ENCODE data around the gene GTF2F2. TPM values are rescaled to one million over a fixed set of nuclear protein-coding genes. Genes with fewer than 3 reads are reported as not detected.

Gene GTF2F2
- total and polyA plus RNA-seq, 9 of the 15 experiments (the other 6 are each of a cell fraction or from before 2014, with no cell fraction given) = 19.7 to 44.8 (median 32.4) TPM

GRCh38 chr13:45119991-45120864, at the start of gene GTF2F2 (continued):
- TF ChIP-seq HCFC1 (IDR thresholded peaks at IDR 0.05; ENCODE audit: low read depth, low read length) = peak; percentile 59; the same call in 1 of the 2 replicates
- TF ChIP-seq KLF13 (tag; IDR thresholded peaks at IDR 0.05; ENCODE audit: borderline replicate concordance, low read depth) = peak; percentile 98; the same call in 1 of the 2 replicates
- TF ChIP-seq SMARCB1 (IDR thresholded peaks at IDR 0.05; ENCODE audit: insufficient read length, low read depth) = no peak
- no peak for TF ChIP-seq PHF21A (IDR thresholded peaks at IDR 0.05; ENCODE audit: borderline replicate concordance, low read depth)
- no peak for TF ChIP-seq TFAM (CRISPR knock-in tag; conservative IDR thresholded peaks at IDR 0.05)
- TF ChIP-seq PHTF2 (CRISPR knock-in tag; IDR thresholded peaks at IDR 0.05) = no peak
- TF ChIP-seq CTBP1 (IDR thresholded peaks at IDR 0.05; ENCODE audit: borderline replicate concordance) = peak; percentile 30; the same call in 1 of the 2 replicates
- TF ChIP-seq NUFIP1 (IDR thresholded peaks at IDR 0.05; ENCODE audit: partially characterized antibody) = no peak
- no peak for TF ChIP-seq NFXL1 (CRISPR knock-in tag; IDR thresholded peaks at IDR 0.05)
- no peak for TF ChIP-seq DMBX1 (CRISPR knock-in tag; IDR thresholded peaks at IDR 0.05; ENCODE audit: borderline replicate concordance)
- no peak for TF ChIP-seq TGIF2 (CRISPR knock-in tag; IDR thresholded peaks at IDR 0.05)
- TF ChIP-seq NR2F6 (CRISPR knock-in tag; IDR thresholded peaks at IDR 0.05) = no peak
- TF ChIP-seq CUX1 (CRISPR knock-in tag; IDR thresholded peaks at IDR 0.05) = no peak
- TF ChIP-seq PTRF (tag; IDR thresholded peaks at IDR 0.05) = no peak
- TF ChIP-seq NR0B1 (IDR thresholded peaks at IDR 0.05; ENCODE audit: partially characterized antibody) = no peak
- TF ChIP-seq CHD2 (IDR thresholded peaks at IDR 0.05; ENCODE audit: low read depth, low read length) = no peak
- TF ChIP-seq ZNF311 (CRISPR knock-in tag; IDR thresholded peaks at IDR 0.05) = no peak
- peak; percentile 30; the same call in 1 of the 2 replicates for TF ChIP-seq MAX (CRISPR knock-in tag; IDR thresholded peaks at IDR 0.05)
- TF ChIP-seq MCM5 (IDR thresholded peaks at IDR 0.05; ENCODE audit: low read depth) = no peak
- TF ChIP-seq HIVEP1 (CRISPR knock-in tag; IDR thresholded peaks at IDR 0.05) = no peak
- no peak for TF ChIP-seq KDM2B (CRISPR knock-in tag; IDR thresholded peaks at IDR 0.05)
